HG02763 (cell line): ENCODE results near the gene MPST.

ENCODE experiments used
- ATAC-seq: cut with Tn5 transposase; IDR thresholded peaks from one replicate; pipeline ENCODE4 v1.9.1; 2021; ENCODE audit warnings: mild to moderate bottlenecking, moderate library complexity; ENCODE audit not compliant: unreplicated experiment

Gene MPST

DNA sequence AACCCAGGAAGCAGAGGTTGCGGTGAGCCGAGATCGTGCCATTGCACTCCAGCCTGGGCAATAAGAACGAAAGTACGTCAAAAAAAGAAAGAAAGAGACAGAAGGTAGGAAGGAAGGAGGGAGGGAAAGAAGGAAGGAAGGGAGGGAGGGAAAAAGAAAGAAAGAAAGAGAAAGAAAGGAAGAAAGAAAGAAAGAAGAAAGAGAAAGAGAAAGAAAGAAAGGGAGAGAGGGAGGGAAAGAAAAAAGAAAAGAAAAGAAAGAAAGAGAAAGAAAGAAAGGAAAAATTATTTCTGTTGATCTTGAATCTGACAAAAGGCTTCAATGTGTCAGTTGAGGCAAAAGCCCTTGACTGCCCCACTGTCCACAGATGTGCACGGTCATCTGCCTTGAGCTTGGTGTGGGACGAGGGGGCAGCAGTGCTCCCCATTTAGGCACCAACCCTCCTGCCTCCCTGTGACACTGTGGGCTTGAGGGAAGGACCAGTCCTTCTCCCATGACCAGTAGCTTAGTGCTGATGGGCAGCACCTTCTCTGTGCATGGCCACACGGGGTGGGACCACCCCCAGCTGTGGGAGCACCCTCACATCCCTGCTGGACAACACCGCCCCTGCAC lies 56.4 kb downstream of the MPST start:
- ATAC-seq = no peak

DNA sequence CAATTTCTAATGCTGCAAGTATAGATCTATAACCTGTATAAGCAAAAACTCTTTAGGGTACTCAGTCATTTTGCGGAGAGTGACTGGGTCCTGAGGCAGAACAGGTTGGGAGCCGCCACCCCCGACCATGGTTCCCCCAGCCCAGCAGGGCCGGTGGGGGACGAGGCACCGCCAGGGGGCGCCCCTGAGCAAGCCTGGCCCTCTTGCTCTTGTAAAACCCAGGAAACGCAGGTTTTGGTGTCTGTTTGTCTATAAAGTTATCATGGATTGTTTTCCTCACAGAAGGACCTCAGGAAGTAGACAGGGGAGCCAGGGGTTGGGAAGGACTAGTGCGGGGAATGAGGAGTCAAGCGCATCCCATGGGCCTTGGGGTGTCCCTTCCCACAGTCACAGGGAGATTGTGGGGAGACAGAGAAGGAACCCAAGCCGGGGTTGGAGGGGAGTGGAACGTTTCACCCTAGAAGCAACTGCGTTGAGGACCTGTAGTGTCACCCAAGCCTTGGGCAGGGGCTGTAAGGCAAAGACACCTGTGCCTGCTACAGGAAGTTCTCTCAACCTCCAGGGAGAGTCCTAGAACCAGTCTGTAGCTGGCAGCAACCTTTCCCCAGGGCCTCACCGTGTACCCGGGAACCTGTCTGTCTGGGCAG lies 58.4 kb downstream of the MPST start:
- no peak for ATAC-seq

DNA sequence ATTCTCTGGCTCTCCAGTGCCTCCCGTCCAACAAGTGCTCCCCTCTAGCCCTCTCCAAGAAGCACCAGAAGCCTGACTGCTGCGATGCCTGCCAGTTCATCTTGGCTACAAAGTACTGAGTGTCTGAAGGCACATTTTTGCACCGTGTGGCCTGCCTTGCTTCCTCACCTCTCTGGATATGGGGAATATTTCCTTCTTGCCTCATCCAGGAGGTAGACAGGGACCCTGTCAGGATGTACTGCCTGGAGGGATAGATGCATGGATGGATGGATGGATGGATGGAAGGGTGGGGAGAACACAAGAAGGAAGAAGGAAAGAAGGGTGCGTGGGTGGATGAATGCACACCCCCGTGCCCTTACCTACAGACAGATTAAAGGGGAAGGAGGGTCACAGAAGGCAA lies 59.6 kb downstream of the MPST start:
- no peak for ATAC-seq
